Measurements from ENCODE around the gene CD2BP2. TPM values are rescaled to one million over a fixed set of nuclear protein-coding genes. Genes with fewer than 3 reads are reported as not detected.

Gene CD2BP2
- total and polyA plus RNA-seq, 2 of the 8 experiments (the other 6 are each of a cell fraction or from before 2014, with no cell fraction given): 22.4 to 55.3 TPM

DNA sequence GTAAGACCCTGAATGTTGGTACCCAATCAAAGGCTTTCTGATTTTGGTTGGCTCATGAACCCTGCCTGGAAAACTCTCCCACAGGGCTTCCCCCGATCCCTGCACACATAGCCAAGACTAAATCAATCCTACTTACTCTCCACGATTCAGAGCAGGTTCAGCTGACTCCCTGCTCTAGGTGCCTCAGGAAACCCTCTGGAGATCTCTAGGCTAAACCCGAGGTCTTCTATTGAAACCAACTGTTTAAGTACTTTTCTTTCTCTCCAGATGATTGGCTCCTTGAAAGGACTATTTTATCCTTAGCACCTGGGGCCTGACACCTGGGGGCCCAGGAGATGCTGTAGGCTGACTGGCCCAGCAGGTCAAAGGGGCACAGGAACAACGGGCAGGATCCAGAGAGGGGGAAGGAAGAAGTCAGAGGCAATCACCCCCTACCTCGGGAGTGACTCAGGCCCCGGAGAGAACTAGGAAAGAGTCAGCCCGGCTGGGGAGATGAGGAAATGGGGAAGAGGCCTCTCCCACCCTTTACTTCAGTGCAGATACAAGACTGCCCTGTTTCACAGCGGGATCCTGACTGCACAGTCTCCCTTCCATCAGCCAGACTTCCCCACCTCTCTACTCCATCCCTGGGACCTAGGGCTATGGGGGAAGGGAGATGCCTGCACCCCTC lies 13.1 kb upstream of the CD2BP2 start (continued):
- no peak for TF ChIP-seq PHF8 (conservative IDR thresholded peaks at IDR 0.05; ENCODE audit: low read depth, low read length)

All from H1 (cell line).